Measurements from ENCODE around the gene NR2F6. TPM values are rescaled to one million over a fixed set of nuclear protein-coding genes. Genes with fewer than 3 reads are reported as not detected.

The NR2F6 gene
- total RNA-seq, 1 experiment from 2014 or later, result 96.5 TPM

GRCh38 chr19:17292301-17293074 lies 46.8 kb upstream of the NR2F6 start:
- H3K4me1 Mint-ChIP-seq (ENCODE audit: low read depth, unreplicated experiment), result no peaks in the 10 kb centered on the region
- no TSS peak for BruUV-seq (replicated peaks)

GRCh38 chr19:17289489-17289888 lies 43.8 kb upstream of the NR2F6 start:
- CTCF ChIA-PET, result no interaction called here
- H3K9me3 ChIP-seq, result no peaks in the 10 kb centered on the region

More at GRCh38 chr19:17292301-17293074, 46.8 kb upstream of the NR2F6 start:
- Mint-ChIP-seq H3K9me3 (ENCODE audit: unreplicated experiment) (no peaks in the 10 kb centered on the region), H3K4me3 (ENCODE audit: unreplicated experiment) (peak overlapping the region; percentile 83), H3K36me3 (ENCODE audit: insufficient read depth, unreplicated experiment) (peaks cover 27% of the 10 kb centered on the region), H3K27ac (ENCODE audit: unreplicated experiment) (peak overlapping the region; percentile 84), H3K27me3 (ENCODE audit: insufficient read depth, unreplicated experiment) (no peaks in the 10 kb centered on the region)
- ChIA-PET POLR2A (interaction anchor here (0.6 to 1.6 kb wide), 6 partner anchors 13 to 608 kb away, joined by 3 to 12 read pairs (median 6); partner anchors contain the start of genes BABAM1, DDA1, MRPL34 and OCEL1), CTCF (interaction anchor here (0.6 to 1.8 kb wide), 19 partner anchors 10 to 987 kb away, joined by 3 to 44 read pairs (median 3); partner anchors contain the start of genes ABHD8, DDA1, MRPL34 and OCEL1)
- peak; percentile 68 to 77 for TF ChIP-seq CTCF (IDR thresholded peaks at IDR 0.05; ENCODE audit: insufficient read depth in 1 of 2, low read depth in 1 of 2, low read length in 1 of 2, severe bottlenecking in 1 of 2, unreplicated experiment in 1 of 2)
- Histone ChIP-seq H3K36me3 (ENCODE audit: control insufficient read depth, insufficient read depth, low read length) (peaks cover 1% of the 10 kb centered on the region; the same call in 1 of the 2 replicates), H3K4me3 (ENCODE audit: low read depth, low read length) (peak overlapping the region; percentile 70), H3K9me3 (no peaks in the 10 kb centered on the region), H3K27me3 (replicated peaks; ENCODE audit: control insufficient read depth, insufficient read depth, low read length) (no peaks in the 10 kb centered on the region), H3K4me1 (no peaks in the 10 kb centered on the region)
- intact Hi-C loops (cut with micrococcal nuclease; ENCODE audit: unreplicated experiment), result loop anchor here (1.0 to 5.0 kb wide), 3 partner anchors 13 to 98 kb away; partner anchors contain the start of gene MRPL34
- DNase-seq, result peak; percentile 91 to 92

More at GRCh38 chr19:17289489-17289888, 43.8 kb upstream of the NR2F6 start:
- peak; percentile 81 to 86 for DNase-seq
- POLR2A ChIA-PET, result no interaction called here
- Histone ChIP-seq H3K4me3 (ENCODE audit: low read depth, low read length) (no peak overlapping the region), H3K36me3 (ENCODE audit: control insufficient read depth, insufficient read depth, low read length) (peaks cover 1% of the 10 kb centered on the region; the same call in 1 of the 2 replicates), H3K4me1 (peaks cover 11% of the 10 kb centered on the region; the same call in 1 of the 2 replicates), H3K27me3 (replicated peaks; ENCODE audit: control insufficient read depth, insufficient read depth, low read length) (no peaks in the 10 kb centered on the region)
- TF ChIP-seq CTCF (IDR thresholded peaks at IDR 0.05; ENCODE audit: insufficient read depth in 1 of 2, low read depth in 1 of 2, low read length in 1 of 2, severe bottlenecking in 1 of 2, unreplicated experiment in 1 of 2), result no peak
- Mint-ChIP-seq H3K4me3 (ENCODE audit: unreplicated experiment) (no peak overlapping the region), H3K27ac (ENCODE audit: unreplicated experiment) (no peak overlapping the region), H3K36me3 (ENCODE audit: insufficient read depth, unreplicated experiment) (peaks cover 7% of the 10 kb centered on the region), H3K9me3 (ENCODE audit: unreplicated experiment) (no peaks in the 10 kb centered on the region), H3K27me3 (ENCODE audit: insufficient read depth, unreplicated experiment) (no peaks in the 10 kb centered on the region), H3K4me1 (ENCODE audit: low read depth, unreplicated experiment) (peaks cover 5% of the 10 kb centered on the region)
- no TSS peak for BruUV-seq (replicated peaks)
- intact Hi-C loops (cut with micrococcal nuclease; ENCODE audit: unreplicated experiment), result no loop called here
